ENCODE data around the gene ZNF701.
A peak's percentile ranks its signal among the peaks of the same experiment; 100 is the strongest.
"Not testable (repeated sequence)": the region's sequence is repeated elsewhere in the genome, so short reads cannot be mapped to it uniquely, and the experiment has no call there.

The ZNF701 gene

DNA sequence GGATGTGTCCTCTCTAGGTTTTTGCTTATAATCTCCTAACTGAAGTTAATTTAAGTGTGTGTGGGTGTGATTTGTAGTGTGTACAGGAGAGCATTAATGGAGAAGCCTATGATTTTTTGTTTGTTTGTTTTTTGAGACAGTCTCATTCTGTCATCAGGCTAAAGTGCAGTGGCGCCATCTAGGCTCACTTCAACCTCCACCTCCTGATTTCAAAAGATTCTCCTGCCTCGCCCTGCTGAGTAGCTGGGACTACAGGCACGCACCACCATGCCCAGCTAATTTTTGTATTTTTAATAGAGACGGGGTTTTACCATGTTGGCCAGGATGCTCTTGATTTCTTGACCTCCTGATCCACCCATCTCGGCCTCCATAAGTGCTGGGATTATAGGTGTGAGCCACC lies 20.6 kb downstream of the ZNF701 start:
- Mint-ChIP-seq H3K9me3 (no peaks in the 10 kb centered on the region), H3K36me3 (ENCODE audit: low read depth) (peaks cover 67% of the 10 kb centered on the region), H3K4me1 (no peaks in the 10 kb centered on the region), H3K4me3 (no peak overlapping the region), H3K27ac (no peak overlapping the region), H3K27me3 (ENCODE audit: low read depth) (no peaks in the 10 kb centered on the region)
- TF ChIP-seq, protein P1, sequence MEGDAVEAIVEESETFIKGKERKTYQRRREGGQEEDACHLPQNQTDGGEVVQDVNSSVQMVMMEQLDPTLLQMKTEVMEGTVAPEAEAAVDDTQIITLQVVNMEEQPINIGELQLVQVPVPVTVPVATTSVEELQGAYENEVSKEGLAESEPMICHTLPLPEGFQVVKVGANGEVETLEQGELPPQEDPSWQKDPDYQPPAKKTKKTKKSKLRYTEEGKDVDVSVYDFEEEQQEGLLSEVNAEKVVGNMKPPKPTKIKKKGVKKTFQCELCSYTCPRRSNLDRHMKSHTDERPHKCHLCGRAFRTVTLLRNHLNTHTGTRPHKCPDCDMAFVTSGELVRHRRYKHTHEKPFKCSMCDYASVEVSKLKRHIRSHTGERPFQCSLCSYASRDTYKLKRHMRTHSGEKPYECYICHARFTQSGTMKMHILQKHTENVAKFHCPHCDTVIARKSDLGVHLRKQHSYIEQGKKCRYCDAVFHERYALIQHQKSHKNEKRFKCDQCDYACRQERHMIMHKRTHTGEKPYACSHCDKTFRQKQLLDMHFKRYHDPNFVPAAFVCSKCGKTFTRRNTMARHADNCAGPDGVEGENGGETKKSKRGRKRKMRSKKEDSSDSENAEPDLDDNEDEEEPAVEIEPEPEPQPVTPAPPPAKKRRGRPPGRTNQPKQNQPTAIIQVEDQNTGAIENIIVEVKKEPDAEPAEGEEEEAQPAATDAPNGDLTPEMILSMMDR (IDR thresholded peaks at IDR 0.05; ENCODE audit: unreplicated experiment in 3 of 3) = no peak

- no peak overlapping the region for H3K27ac Mint-ChIP-seq
- H3K9me3 Mint-ChIP-seq = no peaks in the 10 kb centered on the region
- peaks cover 67% of the 10 kb centered on the region for H3K36me3 Mint-ChIP-seq (ENCODE audit: low read depth)
- no peak overlapping the region for H3K4me3 Mint-ChIP-seq
- H3K27me3 Mint-ChIP-seq (ENCODE audit: low read depth) = no peaks in the 10 kb centered on the region
- TF ChIP-seq, protein P1 (IDR thresholded peaks at IDR 0.05; ENCODE audit: unreplicated experiment in 3 of 3) = no peak
- H3K4me1 Mint-ChIP-seq = no peaks in the 10 kb centered on the region
Observed at GRCh38 chr19:52592301-52592700, 22.2 kb downstream of the ZNF701 start.

DNA sequence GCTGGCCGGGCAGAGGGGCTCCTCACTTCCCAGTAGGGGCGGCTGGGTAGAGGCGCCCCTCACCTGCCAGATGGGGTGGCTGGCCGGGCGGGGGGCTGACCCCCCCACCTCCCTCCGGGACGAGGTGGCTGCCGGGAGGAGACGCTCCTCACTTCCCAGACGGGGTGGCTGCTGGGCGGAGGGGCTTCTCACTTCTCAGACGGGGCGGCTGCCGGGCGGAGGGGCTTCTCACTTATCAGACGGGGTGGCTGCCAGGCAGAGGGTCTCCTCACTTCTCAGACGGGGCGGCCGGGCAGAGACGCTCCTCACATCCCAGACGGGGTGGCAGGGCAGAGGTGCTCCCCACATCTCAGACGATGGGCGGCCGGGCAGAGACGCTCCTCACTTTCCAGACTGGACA lies 23.4 kb downstream of the ZNF701 start:
- not testable (repeated sequence) for H3K4me3 Mint-ChIP-seq; H3K27me3 Mint-ChIP-seq (ENCODE audit: low read depth); H3K27ac Mint-ChIP-seq; H3K4me1 Mint-ChIP-seq; H3K9me3 Mint-ChIP-seq
- H3K36me3 Mint-ChIP-seq (ENCODE audit: low read depth) = peaks cover 70% of the 10 kb centered on the region

- TF ChIP-seq, protein P1 (IDR thresholded peaks at IDR 0.05; ENCODE audit: unreplicated experiment in 3 of 3) = no peak
Observed at GRCh38 chr19:52599241-52599640, 29.2 kb downstream of the ZNF701 start.

DNA sequence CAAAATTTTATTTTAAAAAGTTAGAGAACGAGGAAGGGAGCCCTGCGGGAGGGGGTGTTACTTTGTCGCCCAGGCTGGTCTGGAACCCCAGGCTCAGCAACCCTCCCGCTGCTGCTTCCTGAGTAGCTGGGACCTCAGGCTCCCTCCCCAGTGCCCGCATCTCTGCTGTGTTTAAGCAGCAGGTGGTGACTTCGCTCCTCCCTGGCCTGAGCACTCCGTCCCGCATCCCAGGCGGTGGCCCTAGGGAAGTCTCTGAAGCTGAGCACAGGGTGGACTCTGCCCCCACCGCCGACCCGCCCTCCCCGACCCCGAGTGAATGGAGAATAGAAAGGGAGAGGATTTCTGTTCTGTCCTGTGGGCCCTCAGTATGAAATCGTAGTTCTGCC lies 30.5 kb downstream of the ZNF701 start:
- no peaks in the 10 kb centered on the region for H3K27me3 Mint-ChIP-seq (ENCODE audit: low read depth)
- H3K4me1 Mint-ChIP-seq = peaks cover 12% of the 10 kb centered on the region
- H3K4me3 Mint-ChIP-seq = peak overlapping the region; percentile 86 to 92 (median 87)
- TF ChIP-seq, protein P1 (IDR thresholded peaks at IDR 0.05; ENCODE audit: unreplicated experiment in 3 of 3) = no peak
- H3K9me3 Mint-ChIP-seq = peaks cover 2% of the 10 kb centered on the region
- H3K27ac Mint-ChIP-seq = peak overlapping the region; percentile 12 to 88 (median 46)
- peaks cover 61% of the 10 kb centered on the region for H3K36me3 Mint-ChIP-seq (ENCODE audit: low read depth)

More at GRCh38 chr19:52599241-52599640, 29.2 kb downstream of the ZNF701 start:
- Mint-ChIP-seq H3K4me1 (peaks cover 12% of the 10 kb centered on the region), H3K27me3 (ENCODE audit: low read depth) (no peaks in the 10 kb centered on the region), H3K4me3 (peak overlapping the region in 2 of 3 experiments; percentile 10 to 37), H3K9me3 (no peaks in the 10 kb centered on the region), H3K36me3 (ENCODE audit: low read depth) (peaks cover 62% of the 10 kb centered on the region), H3K27ac (no peak overlapping the region)

GRCh38 chr19:52601025-52601973 lies 31.2 kb downstream of the ZNF701 start:
- Mint-ChIP-seq H3K27ac (peak overlapping the region; percentile 46 to 88 (median 50)), H3K36me3 (ENCODE audit: low read depth) (peaks cover 59% of the 10 kb centered on the region), H3K9me3 (peaks cover 2% of the 10 kb centered on the region), H3K27me3 (ENCODE audit: low read depth) (no peaks in the 10 kb centered on the region), H3K4me1 (peaks cover 12% of the 10 kb centered on the region), H3K4me3 (peak overlapping the region; percentile 86 to 92 (median 87))
- TF ChIP-seq, protein P1 (IDR thresholded peaks at IDR 0.05; ENCODE audit: unreplicated experiment in 3 of 3) = peak in 1 of 3 experiments; percentile 51
